Tibial nerve (tissue), 4 donors: ENCODE data around the gene FNDC1. TPM values are rescaled to one million over a fixed set of nuclear protein-coding genes. Genes with fewer than 3 reads are reported as not detected.

Experiments used
- DNase-seq, 2 donors: peaks; one replicate each; pipeline ENCODE4 v3.0.0-alpha.2; 2019; ENCODE audit warnings: low spot score in 2 of 2
- H3K27ac ChIP-seq, 4 donors: fragments of 200-600 bp; sonication (generic) in 3 of 4; one replicate each; pipeline ENCODE4 v1.5.1; 2017 to 2019; ENCODE audit warnings: mild to moderate bottlenecking in 1 of 4
- H3K27me3 ChIP-seq, 2 donors: fragments of 200-600 bp; sonication (generic) in 1 of 2; one replicate each; pipeline versions ENCODE4 v1.5.1 to v1.6.0; 2017 to 2019
- H3K36me3 ChIP-seq, 3 donors: fragments of 200-600 bp; sonication (generic); one replicate each; pipeline ENCODE4 v1.5.1; 2018 to 2019
- H3K4me1 ChIP-seq, 4 donors: fragments of 200-600 bp; sonication (generic) in 3 of 4; one replicate each; pipeline ENCODE4 v1.5.1; 2017 to 2019
- H3K4me3 ChIP-seq, 4 donors: fragments of 200-600 bp; sonication (generic) in 3 of 4; one replicate each; pipeline ENCODE4 v1.5.1; 2017 to 2019; ENCODE audit warnings: mild to moderate bottlenecking in 1 of 4, moderate library complexity in 1 of 4
- H3K9me3 ChIP-seq, 4 donors: fragments of 200-600 bp; sonication (generic) in 3 of 4; one replicate each; pipeline ENCODE4 v1.5.1; 2017 to 2019
- EP300 ChIP-seq, 2 donors: sonication (generic); formaldehyde crosslinking; IDR thresholded peaks; one replicate each; pipeline ENCODE4 v1.6.1; 2017; ENCODE audit warnings: antibody characterized with exemption in 2 of 2, mild to moderate bottlenecking in 1 of 2
- POLR2A ChIP-seq, 2 donors: fragments of 450-650 bp; IDR thresholded peaks; one replicate each; pipeline ENCODE4 v1.6.1; 2017; ENCODE audit warnings: antibody characterized with exemption in 2 of 2, mild to moderate bottlenecking in 2 of 2, moderate library complexity in 2 of 2
- WGBS, 2 donors: methylation state at CpG; one replicate each; pipeline ENCODE4 v1.1.5; 2018; 5-methylcytosine and 5-hydroxymethylcytosine counted together
- total RNA-seq, 4 donors: library from RNA; depleted of rRNA; stranded (reverse); fragments of >200 nt; gene quantifications; one replicate each; pipeline ENCODE4 v1.1.0, GENCODE V29; 2016
- TF ChIP-seq, protein P1 (sequence below), 5 experiments: fragments of 200-600 bp in 3 of 5; fragments of 450-650 bp in 2 of 5; sonication (generic) in 3 of 5; IDR thresholded peaks; one replicate each; pipeline ENCODE4 v1.5.1; 2016 to 2019; ENCODE audit warnings: antibody characterized with exemption in 5 of 5, mild to moderate bottlenecking in 3 of 5, moderate library complexity in 2 of 5

The FNDC1 gene
- total RNA-seq, 4 donors from 2014 or later = 2.1 to 8.2 (median 5.4) TPM

GRCh38 chr6:159156089-159156488, 13.1 kb upstream of the FNDC1 start:
- 43 to 52% methylated on average over 1 of the region's 1 CpG for WGBS, 2 donors

DNA sequence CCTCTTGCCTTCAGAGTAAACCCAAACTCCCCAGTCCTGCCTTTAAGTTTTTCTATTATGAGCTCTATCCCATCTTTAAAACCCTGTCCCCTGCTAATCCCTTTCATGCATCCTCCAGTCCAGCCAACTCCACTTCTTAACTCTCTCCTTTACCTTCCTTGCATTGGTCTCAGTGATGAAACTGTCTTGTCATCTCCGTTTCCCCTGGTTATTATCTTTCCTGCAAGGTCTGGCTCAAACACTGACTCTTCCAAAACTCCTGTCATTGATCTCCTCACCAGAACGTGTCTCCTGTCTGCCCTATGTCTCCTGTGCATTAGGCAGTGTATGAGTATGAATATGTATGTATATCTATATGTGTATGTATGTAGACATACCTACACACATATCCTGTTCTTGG, 11.8 kb upstream of the FNDC1 start:
- H3K36me3 ChIP-seq = no peaks in the 10 kb centered on the region
- H3K4me3 ChIP-seq = no peak overlapping the region
- 55 to 57% methylated on average over 2 of the region's 2 CpGs for WGBS, 2 donors
- H3K4me1 ChIP-seq = peaks cover 0 to 1% (median 0%) of the 10 kb centered on the region in 4 donors
- no peak for TF ChIP-seq POLR2A (IDR thresholded peaks at IDR 0.05)
- DNase-seq = no peak
- H3K27me3 ChIP-seq = no peaks in the 10 kb centered on the region
- no peak overlapping the region for H3K27ac ChIP-seq
- H3K9me3 ChIP-seq = peaks cover 0 to 21% (median 4%) of the 10 kb centered on the region in 4 donors

More at GRCh38 chr6:159156089-159156488, 13.1 kb upstream of the FNDC1 start:
- Histone ChIP-seq H3K4me1 (peaks cover 0 to 15% (median 0%) of the 10 kb centered on the region in 4 donors), H3K9me3 (peaks cover 0 to 21% (median 4%) of the 10 kb centered on the region in 4 donors), H3K27ac (no peak overlapping the region), H3K27me3 (no peaks in the 10 kb centered on the region), H3K36me3 (no peaks in the 10 kb centered on the region), H3K4me3 (no peak overlapping the region)
- no peak for TF ChIP-seq EP300 (IDR thresholded peaks at IDR 0.05)
- TF ChIP-seq POLR2A (IDR thresholded peaks at IDR 0.05) = no peak
- TF ChIP-seq, protein P1, sequence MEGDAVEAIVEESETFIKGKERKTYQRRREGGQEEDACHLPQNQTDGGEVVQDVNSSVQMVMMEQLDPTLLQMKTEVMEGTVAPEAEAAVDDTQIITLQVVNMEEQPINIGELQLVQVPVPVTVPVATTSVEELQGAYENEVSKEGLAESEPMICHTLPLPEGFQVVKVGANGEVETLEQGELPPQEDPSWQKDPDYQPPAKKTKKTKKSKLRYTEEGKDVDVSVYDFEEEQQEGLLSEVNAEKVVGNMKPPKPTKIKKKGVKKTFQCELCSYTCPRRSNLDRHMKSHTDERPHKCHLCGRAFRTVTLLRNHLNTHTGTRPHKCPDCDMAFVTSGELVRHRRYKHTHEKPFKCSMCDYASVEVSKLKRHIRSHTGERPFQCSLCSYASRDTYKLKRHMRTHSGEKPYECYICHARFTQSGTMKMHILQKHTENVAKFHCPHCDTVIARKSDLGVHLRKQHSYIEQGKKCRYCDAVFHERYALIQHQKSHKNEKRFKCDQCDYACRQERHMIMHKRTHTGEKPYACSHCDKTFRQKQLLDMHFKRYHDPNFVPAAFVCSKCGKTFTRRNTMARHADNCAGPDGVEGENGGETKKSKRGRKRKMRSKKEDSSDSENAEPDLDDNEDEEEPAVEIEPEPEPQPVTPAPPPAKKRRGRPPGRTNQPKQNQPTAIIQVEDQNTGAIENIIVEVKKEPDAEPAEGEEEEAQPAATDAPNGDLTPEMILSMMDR (IDR thresholded peaks at IDR 0.05) = no peak
- no peak for DNase-seq

DNA sequence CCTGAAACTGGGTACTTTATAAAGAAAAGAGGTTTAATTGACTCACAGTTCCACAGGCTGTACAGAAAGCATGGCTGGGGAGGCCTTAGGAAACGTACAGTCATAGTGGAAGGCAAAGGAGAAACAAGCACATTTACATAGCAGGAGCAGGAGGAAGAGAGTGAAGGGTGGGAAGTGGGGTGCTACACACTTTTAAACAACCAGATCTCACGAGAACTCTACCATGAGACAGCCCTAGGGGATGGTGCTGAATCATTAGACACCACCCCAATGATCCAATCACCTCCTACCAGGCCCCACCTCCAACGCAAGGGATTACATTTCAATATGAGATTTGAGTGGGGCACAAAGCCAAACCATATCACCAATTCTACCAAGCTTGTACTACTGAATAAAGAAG, 7.4 kb upstream of the FNDC1 start:
- Histone ChIP-seq H3K27ac (no peak overlapping the region), H3K4me3 (no peak overlapping the region), H3K4me1 (no peaks in the 10 kb centered on the region), H3K9me3 (peaks cover 0 to under 1% (median 0%) of the 10 kb centered on the region in 4 donors), H3K36me3 (no peaks in the 10 kb centered on the region), H3K27me3 (no peaks in the 10 kb centered on the region)
- 66 to 91% methylated on average over 3 of the region's 3 CpGs for WGBS, 2 donors
- no peak for DNase-seq
- TF ChIP-seq, protein P1 (IDR thresholded peaks at IDR 0.05) = no peak
- TF ChIP-seq POLR2A (IDR thresholded peaks at IDR 0.05) (no peak), EP300 (IDR thresholded peaks at IDR 0.05) (no peak)

GRCh38 chr6:159163901-159164370, 5.3 kb upstream of the FNDC1 start:
- no peak overlapping the region for H3K4me3 ChIP-seq
- H3K27me3 ChIP-seq = peaks cover 0 to 20% of the 10 kb centered on the region in 2 donors
- H3K27ac ChIP-seq = no peak overlapping the region
- H3K4me1 ChIP-seq = peaks cover 0 to 8% (median 6%) of the 10 kb centered on the region in 4 donors
- no peaks in the 10 kb centered on the region for H3K9me3 ChIP-seq
- WGBS, 2 donors = 29 to 31% methylated on average over 5 of the region's 5 CpGs
- no peaks in the 10 kb centered on the region for H3K36me3 ChIP-seq
- TF ChIP-seq, protein P1 (IDR thresholded peaks at IDR 0.05) = no peak
- no peak for TF ChIP-seq EP300 (IDR thresholded peaks at IDR 0.05)
- no peak for TF ChIP-seq POLR2A (IDR thresholded peaks at IDR 0.05)
- DNase-seq = no peak

DNA sequence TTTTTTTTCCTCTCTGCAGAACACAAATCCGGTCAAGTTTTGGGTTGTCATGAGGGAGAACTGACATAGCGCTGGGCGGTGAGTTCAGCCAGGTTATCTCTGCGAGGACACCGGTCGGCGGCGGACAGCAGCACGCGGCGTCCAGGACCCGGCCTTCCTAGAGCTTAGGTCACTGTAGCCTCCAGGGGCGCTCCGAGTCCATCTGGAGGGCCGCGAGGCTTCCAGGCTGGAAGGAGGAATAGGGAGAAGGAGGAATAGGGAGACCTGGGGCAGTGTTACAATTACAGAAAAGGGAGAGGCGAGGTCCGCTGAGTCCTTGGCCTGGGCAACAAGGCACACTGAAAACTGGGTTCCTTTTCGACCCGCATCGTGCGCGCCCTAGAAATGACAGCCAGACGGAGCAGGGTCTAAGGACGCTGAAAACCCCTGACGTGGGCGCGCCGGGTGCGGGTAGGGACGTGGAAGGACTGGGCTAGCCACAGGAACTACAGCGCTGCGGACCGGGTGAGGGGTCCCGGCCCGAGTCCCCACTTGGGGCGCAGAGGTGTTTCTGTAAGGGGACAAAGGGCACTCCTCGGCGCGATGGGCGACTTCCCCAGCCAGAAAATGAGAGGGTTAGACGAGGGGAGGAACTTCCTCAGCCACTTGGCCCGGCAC, 536 bp upstream of the FNDC1 start:
- Histone ChIP-seq H3K27me3 (peaks cover 0 to 51% of the 10 kb centered on the region in 2 donors), H3K4me1 (peaks cover 0 to 30% (median 10%) of the 10 kb centered on the region in 4 donors), H3K27ac (peak overlapping the region in 1 of 4 donors; percentile 60), H3K4me3 (peak overlapping the region; percentile 15 to 53 (median 18)), H3K36me3 (no peaks in the 10 kb centered on the region), H3K9me3 (no peaks in the 10 kb centered on the region)
- no peak for TF ChIP-seq EP300 (IDR thresholded peaks at IDR 0.05)
- TF ChIP-seq, protein P1 (IDR thresholded peaks at IDR 0.05) = peak in 2 of 5 experiments; percentile 15 to 33
- 6 to 8% methylated on average over 40 to 43 of the region's 43 CpGs for WGBS, 2 donors
- DNase-seq = peak in 1 of 2 donors; percentile 24
